ENCODE data around the gene DCTPP1. TPM values are rescaled to one million over a fixed set of nuclear protein-coding genes. Genes with fewer than 3 reads are reported as not detected.
A peak's percentile ranks its signal among the peaks of the same experiment; 100 is the strongest.

DCTPP1 gene
- total and polyA plus RNA-seq, 2 of the 13 experiments (the other 11 are each of a cell fraction or from before 2014, with no cell fraction given) = 54.8 to 74.4 TPM

DNA sequence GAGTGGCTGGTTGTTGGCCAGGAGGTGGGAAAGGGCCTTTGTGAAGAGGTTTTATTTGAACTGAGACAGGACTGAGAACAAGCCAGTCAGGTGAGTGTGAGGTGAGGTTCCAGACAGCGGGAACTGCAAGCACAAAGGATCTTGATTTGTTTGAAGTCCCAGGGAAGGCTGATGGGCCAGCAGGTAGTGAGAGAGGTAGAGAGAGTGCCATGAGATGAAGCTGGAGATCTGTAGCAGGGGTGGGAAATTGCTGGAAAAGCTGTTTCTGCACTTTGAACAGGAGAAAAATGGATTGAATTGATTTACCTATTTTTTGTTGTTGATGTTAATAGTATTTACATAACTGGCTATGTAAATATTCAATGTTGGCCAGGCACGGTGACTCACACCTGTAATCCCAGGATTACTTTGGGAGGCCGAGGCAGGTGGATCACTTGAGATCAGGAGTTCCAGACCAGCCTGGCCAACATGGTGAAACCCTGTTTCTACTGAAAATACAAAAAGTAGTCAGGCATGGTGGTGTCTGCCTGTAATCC is 7.7 kb upstream of the DCTPP1 start (continued):
- TF ChIP-seq, protein P1, sequence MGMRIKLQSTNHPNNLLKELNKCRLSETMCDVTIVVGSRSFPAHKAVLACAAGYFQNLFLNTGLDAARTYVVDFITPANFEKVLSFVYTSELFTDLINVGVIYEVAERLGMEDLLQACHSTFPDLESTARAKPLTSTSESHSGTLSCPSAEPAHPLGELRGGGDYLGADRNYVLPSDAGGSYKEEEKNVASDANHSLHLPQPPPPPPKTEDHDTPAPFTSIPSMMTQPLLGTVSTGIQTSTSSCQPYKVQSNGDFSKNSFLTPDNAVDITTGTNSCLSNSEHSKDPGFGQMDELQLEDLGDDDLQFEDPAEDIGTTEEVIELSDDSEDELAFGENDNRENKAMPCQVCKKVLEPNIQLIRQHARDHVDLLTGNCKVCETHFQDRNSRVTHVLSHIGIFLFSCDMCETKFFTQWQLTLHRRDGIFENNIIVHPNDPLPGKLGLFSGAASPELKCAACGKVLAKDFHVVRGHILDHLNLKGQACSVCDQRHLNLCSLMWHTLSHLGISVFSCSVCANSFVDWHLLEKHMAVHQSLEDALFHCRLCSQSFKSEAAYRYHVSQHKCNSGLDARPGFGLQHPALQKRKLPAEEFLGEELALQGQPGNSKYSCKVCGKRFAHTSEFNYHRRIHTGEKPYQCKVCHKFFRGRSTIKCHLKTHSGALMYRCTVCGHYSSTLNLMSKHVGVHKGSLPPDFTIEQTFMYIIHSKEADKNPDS (CRISPR knock-in tag; IDR thresholded peaks at IDR 0.05) = no peak
- TF ChIP-seq, protein P2, sequence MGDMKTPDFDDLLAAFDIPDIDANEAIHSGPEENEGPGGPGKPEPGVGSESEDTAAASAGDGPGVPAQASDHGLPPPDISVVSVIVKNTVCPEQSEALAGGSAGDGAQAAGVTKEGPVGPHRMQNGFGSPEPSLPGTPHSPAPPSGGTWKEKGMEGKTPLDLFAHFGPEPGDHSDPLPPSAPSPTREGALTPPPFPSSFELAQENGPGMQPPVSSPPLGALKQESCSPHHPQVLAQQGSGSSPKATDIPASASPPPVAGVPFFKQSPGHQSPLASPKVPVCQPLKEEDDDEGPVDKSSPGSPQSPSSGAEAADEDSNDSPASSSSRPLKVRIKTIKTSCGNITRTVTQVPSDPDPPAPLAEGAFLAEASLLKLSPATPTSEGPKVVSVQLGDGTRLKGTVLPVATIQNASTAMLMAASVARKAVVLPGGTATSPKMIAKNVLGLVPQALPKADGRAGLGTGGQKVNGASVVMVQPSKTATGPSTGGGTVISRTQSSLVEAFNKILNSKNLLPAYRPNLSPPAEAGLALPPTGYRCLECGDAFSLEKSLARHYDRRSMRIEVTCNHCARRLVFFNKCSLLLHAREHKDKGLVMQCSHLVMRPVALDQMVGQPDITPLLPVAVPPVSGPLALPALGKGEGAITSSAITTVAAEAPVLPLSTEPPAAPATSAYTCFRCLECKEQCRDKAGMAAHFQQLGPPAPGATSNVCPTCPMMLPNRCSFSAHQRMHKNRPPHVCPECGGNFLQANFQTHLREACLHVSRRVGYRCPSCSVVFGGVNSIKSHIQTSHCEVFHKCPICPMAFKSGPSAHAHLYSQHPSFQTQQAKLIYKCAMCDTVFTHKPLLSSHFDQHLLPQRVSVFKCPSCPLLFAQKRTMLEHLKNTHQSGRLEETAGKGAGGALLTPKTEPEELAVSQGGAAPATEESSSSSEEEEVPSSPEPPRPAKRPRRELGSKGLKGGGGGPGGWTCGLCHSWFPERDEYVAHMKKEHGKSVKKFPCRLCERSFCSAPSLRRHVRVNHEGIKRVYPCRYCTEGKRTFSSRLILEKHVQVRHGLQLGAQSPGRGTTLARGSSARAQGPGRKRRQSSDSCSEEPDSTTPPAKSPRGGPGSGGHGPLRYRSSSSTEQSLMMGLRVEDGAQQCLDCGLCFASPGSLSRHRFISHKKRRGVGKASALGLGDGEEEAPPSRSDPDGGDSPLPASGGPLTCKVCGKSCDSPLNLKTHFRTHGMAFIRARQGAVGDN (CRISPR knock-in tag; IDR thresholded peaks at IDR 0.05) = no peak
- TF ChIP-seq SMYD3 (CRISPR knock-in tag; IDR thresholded peaks at IDR 0.05) = no peak
- no peak for TF ChIP-seq ZNF841 (CRISPR knock-in tag; IDR thresholded peaks at IDR 0.05; ENCODE audit: borderline replicate concordance)
- TF ChIP-seq ZNF260 (CRISPR knock-in tag; IDR thresholded peaks at IDR 0.05; ENCODE audit: borderline replicate concordance, low read depth) = no peak
- TF ChIP-seq ATF1 (CRISPR knock-in tag; IDR thresholded peaks at IDR 0.05) = no peak
- TF ChIP-seq, protein P3, sequence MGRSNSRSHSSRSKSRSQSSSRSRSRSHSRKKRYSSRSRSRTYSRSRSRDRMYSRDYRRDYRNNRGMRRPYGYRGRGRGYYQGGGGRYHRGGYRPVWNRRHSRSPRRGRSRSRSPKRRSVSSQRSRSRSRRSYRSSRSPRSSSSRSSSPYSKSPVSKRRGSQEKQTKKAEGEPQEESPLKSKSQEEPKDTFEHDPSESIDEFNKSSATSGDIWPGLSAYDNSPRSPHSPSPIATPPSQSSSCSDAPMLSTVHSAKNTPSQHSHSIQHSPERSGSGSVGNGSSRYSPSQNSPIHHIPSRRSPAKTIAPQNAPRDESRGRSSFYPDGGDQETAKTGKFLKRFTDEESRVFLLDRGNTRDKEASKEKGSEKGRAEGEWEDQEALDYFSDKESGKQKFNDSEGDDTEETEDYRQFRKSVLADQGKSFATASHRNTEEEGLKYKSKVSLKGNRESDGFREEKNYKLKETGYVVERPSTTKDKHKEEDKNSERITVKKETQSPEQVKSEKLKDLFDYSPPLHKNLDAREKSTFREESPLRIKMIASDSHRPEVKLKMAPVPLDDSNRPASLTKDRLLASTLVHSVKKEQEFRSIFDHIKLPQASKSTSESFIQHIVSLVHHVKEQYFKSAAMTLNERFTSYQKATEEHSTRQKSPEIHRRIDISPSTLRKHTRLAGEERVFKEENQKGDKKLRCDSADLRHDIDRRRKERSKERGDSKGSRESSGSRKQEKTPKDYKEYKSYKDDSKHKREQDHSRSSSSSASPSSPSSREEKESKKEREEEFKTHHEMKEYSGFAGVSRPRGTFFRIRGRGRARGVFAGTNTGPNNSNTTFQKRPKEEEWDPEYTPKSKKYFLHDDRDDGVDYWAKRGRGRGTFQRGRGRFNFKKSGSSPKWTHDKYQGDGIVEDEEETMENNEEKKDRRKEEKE (IDR thresholded peaks at IDR 0.05) = no peak
- TF ChIP-seq, protein P4, sequence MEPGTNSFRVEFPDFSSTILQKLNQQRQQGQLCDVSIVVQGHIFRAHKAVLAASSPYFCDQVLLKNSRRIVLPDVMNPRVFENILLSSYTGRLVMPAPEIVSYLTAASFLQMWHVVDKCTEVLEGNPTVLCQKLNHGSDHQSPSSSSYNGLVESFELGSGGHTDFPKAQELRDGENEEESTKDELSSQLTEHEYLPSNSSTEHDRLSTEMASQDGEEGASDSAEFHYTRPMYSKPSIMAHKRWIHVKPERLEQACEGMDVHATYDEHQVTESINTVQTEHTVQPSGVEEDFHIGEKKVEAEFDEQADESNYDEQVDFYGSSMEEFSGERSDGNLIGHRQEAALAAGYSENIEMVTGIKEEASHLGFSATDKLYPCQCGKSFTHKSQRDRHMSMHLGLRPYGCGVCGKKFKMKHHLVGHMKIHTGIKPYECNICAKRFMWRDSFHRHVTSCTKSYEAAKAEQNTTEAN (CRISPR knock-in tag; conservative IDR thresholded peaks at IDR 0.05) = no peak
- TF ChIP-seq ZMYM3 (CRISPR knock-in tag; IDR thresholded peaks at IDR 0.05) = peak; percentile 55
- TF ChIP-seq, protein P5, sequence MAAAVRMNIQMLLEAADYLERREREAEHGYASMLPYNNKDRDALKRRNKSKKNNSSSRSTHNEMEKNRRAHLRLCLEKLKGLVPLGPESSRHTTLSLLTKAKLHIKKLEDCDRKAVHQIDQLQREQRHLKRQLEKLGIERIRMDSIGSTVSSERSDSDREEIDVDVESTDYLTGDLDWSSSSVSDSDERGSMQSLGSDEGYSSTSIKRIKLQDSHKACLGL (CRISPR knock-in tag; IDR thresholded peaks at IDR 0.05) = no peak
- TF ChIP-seq ETV5 (CRISPR knock-in tag; IDR thresholded peaks at IDR 0.05; ENCODE audit: borderline replicate concordance) = no peak
- TF ChIP-seq, protein P6, sequence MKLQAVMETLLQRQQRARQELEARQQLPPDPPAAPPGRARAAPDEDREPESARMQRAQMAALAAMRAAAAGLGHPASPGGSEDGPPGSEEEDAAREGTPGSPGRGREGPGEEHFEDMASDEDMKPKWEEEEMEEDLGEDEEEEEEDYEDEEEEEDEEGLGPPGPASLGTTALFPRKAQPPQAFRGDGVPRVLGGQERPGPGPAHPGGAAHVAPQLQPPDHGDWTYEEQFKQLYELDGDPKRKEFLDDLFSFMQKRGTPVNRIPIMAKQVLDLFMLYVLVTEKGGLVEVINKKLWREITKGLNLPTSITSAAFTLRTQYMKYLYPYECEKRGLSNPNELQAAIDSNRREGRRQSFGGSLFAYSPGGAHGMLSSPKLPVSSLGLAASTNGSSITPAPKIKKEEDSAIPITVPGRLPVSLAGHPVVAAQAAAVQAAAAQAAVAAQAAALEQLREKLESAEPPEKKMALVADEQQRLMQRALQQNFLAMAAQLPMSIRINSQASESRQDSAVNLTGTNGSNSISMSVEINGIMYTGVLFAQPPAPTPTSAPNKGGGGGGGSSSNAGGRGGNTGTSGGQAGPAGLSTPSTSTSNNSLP (IDR thresholded peaks at IDR 0.05; ENCODE audit: low read depth, low read length) = peak; percentile 43; the same call in 1 of the 2 replicates
- no peak for TF ChIP-seq ZNF557 (CRISPR knock-in tag; IDR thresholded peaks at IDR 0.05)
- no peak for TF ChIP-seq ZNF879 (CRISPR knock-in tag; IDR thresholded peaks at IDR 0.05)
- no peak for TF ChIP-seq ZFP36L1 (CRISPR knock-in tag; IDR thresholded peaks at IDR 0.05)
- no peak for TF ChIP-seq AKAP8 (CRISPR knock-in tag; IDR thresholded peaks at IDR 0.05)
- TF ChIP-seq ONECUT2 (CRISPR knock-in tag; IDR thresholded peaks at IDR 0.05) = peak; percentile 66; the same call in 1 of the 2 replicates
- no peak for TF ChIP-seq ZSCAN30 (CRISPR knock-in tag; IDR thresholded peaks at IDR 0.05)

Measured in HepG2 (cell line).